ENCODE measurements around the gene PIK3CD.
A peak's percentile ranks its signal among the peaks of the same experiment; 100 is the strongest.
"Not testable (repeated sequence)": the region's sequence is repeated elsewhere in the genome, so short reads cannot be mapped to it uniquely, and the experiment has no call there.

Gene PIK3CD

DNA sequence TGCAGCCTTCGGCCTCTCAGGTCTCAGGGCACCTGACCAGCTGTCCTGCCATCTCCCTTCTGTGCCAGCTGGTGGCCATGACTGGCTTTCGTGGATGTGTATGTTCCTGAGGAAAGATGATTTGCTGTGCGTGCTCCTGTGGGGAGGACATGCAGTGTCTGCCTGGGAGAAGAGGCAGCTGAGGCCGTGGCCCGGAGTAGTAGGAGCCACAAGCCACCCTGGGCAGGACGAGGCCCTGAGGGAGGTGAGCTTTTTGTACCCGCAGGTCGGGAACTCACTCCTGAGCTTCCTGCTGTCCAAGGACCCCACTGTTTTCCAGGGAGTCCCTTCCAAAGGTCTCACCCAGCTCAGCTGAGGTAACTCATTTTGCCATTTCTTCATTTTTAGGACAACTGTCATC is 58.5 kb downstream of the PIK3CD start:
- Histone ChIP-seq H3K27ac (ENCODE audit: low read depth, low read length, poor library complexity, severe bottlenecking) (no peak overlapping the region), H2AFZ (ENCODE audit: low read length) (no peak overlapping the region), H3K9me3 (ENCODE audit: low read length) (no peaks in the 10 kb centered on the region), H3K4me1 (ENCODE audit: insufficient read depth, low read length, severe bottlenecking) (peaks cover 8% of the 10 kb centered on the region), H3K4me2 (ENCODE audit: low read length) (no peak overlapping the region), H3F3A (ENCODE audit: insufficient read depth, low read length) (peaks cover 3% of the 10 kb centered on the region; the same call in 1 of the 2 replicates), H4K20me1 (ENCODE audit: insufficient read depth, low read length) (no peaks in the 10 kb centered on the region), H3K79me2 (ENCODE audit: insufficient read depth, low read length) (0 out of 2 replicates have a peak, but pooled peaks cover 3% of the 10 kb centered on the region), H3K9me2 (ENCODE audit: low read depth, low read length) (no peaks in the 10 kb centered on the region), H3K4me3 (ENCODE audit: low read depth, low read length, poor library complexity, severe bottlenecking) (no peak overlapping the region), H3K27me3 (ENCODE audit: insufficient read depth, low read length) (no peaks in the 10 kb centered on the region), H3K9ac (ENCODE audit: low read length) (no peak overlapping the region), H3K36me3 (ENCODE audit: insufficient read depth, low read length) (peaks cover 30% of the 10 kb centered on the region; the same call in 1 of the 2 replicates)
- TF ChIP-seq, protein P1, sequence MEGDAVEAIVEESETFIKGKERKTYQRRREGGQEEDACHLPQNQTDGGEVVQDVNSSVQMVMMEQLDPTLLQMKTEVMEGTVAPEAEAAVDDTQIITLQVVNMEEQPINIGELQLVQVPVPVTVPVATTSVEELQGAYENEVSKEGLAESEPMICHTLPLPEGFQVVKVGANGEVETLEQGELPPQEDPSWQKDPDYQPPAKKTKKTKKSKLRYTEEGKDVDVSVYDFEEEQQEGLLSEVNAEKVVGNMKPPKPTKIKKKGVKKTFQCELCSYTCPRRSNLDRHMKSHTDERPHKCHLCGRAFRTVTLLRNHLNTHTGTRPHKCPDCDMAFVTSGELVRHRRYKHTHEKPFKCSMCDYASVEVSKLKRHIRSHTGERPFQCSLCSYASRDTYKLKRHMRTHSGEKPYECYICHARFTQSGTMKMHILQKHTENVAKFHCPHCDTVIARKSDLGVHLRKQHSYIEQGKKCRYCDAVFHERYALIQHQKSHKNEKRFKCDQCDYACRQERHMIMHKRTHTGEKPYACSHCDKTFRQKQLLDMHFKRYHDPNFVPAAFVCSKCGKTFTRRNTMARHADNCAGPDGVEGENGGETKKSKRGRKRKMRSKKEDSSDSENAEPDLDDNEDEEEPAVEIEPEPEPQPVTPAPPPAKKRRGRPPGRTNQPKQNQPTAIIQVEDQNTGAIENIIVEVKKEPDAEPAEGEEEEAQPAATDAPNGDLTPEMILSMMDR (IDR thresholded peaks at IDR 0.05; ENCODE audit: low read length), result no peak
- no peak for TF ChIP-seq EZH2 (IDR thresholded peaks at IDR 0.05; ENCODE audit: borderline replicate concordance, low read length)

DNA sequence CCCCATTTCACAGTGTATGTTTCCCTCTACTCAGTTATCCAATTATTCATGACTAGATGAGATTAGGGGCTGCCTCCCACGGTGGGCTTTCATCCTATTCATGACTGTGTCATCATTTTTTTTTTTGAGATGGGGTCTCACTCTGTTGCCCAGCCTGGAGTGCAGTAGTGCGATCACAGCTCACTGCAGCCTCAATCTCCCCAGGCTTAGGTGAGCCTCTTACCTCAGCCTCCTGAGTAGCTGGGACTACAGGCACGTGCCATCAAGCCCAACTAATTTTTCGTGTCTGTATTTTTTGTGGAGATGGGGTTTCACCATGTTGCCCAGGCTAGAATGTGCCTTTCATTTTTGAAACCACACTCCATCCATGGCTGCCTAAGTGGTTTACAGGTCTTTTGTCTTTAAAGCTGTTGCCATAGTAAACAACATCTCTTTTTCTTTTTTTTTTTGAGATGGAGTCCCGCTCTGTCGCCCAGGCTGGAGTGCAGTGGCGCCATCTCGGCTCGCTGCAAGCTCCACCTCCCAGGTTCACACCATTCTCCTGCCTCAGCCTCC is 60.0 kb downstream of the PIK3CD start:
- Histone ChIP-seq H3F3A (ENCODE audit: insufficient read depth, low read length) (peaks cover 3% of the 10 kb centered on the region; the same call in 1 of the 2 replicates), H3K9me3 (ENCODE audit: low read length) (no peaks in the 10 kb centered on the region), H3K4me1 (ENCODE audit: insufficient read depth, low read length, severe bottlenecking) (peaks cover 16% of the 10 kb centered on the region), H3K9me2 (ENCODE audit: low read depth, low read length) (no peaks in the 10 kb centered on the region), H4K20me1 (ENCODE audit: insufficient read depth, low read length) (no peaks in the 10 kb centered on the region), H3K4me3 (ENCODE audit: low read depth, low read length, poor library complexity, severe bottlenecking) (no peak overlapping the region), H2AFZ (ENCODE audit: low read length) (no peak overlapping the region), H3K27ac (ENCODE audit: low read depth, low read length, poor library complexity, severe bottlenecking) (no peak overlapping the region), H3K27me3 (ENCODE audit: insufficient read depth, low read length) (no peaks in the 10 kb centered on the region), H3K9ac (ENCODE audit: low read length) (no peak overlapping the region), H3K79me2 (ENCODE audit: insufficient read depth, low read length) (no peaks in the 10 kb centered on the region), H3K36me3 (ENCODE audit: insufficient read depth, low read length) (peaks cover 37% of the 10 kb centered on the region; the same call in 1 of the 2 replicates), H3K4me2 (ENCODE audit: low read length) (no peak overlapping the region)
- TF ChIP-seq, protein P1 (IDR thresholded peaks at IDR 0.05; ENCODE audit: low read length), result no peak
- no peak for TF ChIP-seq EZH2 (IDR thresholded peaks at IDR 0.05; ENCODE audit: borderline replicate concordance, low read length)

DNA sequence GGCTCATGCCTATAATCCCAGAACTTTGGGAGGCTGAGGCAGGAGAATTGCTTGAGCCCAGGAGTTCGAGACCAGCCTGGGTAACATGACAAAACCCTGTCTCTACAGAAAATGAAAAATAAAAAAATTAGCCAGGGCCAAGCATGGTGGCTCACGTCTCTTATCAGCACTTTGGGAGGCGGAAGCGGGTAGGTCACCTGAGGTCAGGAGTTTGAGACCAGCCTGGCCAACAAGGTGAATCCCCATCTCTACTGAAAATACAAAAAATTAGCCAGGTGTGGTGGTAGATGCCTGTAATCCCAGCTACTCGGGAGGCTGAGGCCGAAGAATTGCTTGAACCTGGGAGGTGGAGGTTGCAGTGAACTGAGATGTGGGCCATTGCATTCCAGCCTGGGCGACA is 61.2 kb downstream of the PIK3CD start:
- H3K9me2 ChIP-seq (ENCODE audit: low read depth, low read length), result not testable (repeated sequence)

DNA sequence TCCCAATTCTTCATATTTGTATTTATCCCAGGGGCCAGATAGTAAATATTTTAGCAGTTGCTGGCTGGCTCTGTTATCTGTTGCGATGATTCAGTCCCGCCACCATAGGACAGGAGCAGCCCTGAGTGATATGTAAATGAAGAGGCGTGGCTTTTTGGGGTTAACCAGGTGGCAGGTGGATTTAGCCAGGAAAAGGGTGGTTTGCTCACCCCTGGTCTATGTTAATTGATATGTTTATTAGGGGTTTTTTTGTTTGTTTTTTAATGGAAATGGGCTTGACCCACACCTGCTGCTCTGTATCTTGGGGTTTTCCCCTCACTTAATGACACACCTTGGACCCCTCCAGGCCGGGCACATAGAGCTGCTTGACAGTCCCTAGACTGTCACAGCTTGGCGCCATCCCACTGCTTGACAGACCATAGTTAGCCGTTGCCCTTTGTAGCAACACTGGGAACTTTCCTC is 62.8 kb downstream of the PIK3CD start:
- Histone ChIP-seq H3K9ac (ENCODE audit: low read length) (no peak overlapping the region), H3K79me2 (ENCODE audit: insufficient read depth, low read length) (no peaks in the 10 kb centered on the region), H3F3A (ENCODE audit: insufficient read depth, low read length) (peaks cover 3% of the 10 kb centered on the region; the same call in 1 of the 2 replicates), H4K20me1 (ENCODE audit: insufficient read depth, low read length) (no peaks in the 10 kb centered on the region), H3K27me3 (ENCODE audit: insufficient read depth, low read length) (no peaks in the 10 kb centered on the region), H3K4me2 (ENCODE audit: low read length) (no peak overlapping the region), H2AFZ (ENCODE audit: low read length) (no peak overlapping the region), H3K9me3 (ENCODE audit: low read length) (no peaks in the 10 kb centered on the region), H3K9me2 (ENCODE audit: low read depth, low read length) (no peaks in the 10 kb centered on the region), H3K4me1 (ENCODE audit: insufficient read depth, low read length, severe bottlenecking) (peaks cover 44% of the 10 kb centered on the region), H3K36me3 (ENCODE audit: insufficient read depth, low read length) (peaks cover 50% of the 10 kb centered on the region; the same call in 1 of the 2 replicates), H3K27ac (ENCODE audit: low read depth, low read length, poor library complexity, severe bottlenecking) (peak overlapping the region; percentile 12), H3K4me3 (ENCODE audit: low read depth, low read length, poor library complexity, severe bottlenecking) (no peak overlapping the region)
- TF ChIP-seq EZH2 (IDR thresholded peaks at IDR 0.05; ENCODE audit: borderline replicate concordance, low read length), result no peak
- TF ChIP-seq, protein P1 (IDR thresholded peaks at IDR 0.05; ENCODE audit: low read length), result no peak

More for the DNA sequence above, 61.2 kb downstream of the PIK3CD start:
- not testable (repeated sequence) for H3K4me2 ChIP-seq (ENCODE audit: low read length); H3K9ac ChIP-seq (ENCODE audit: low read length); H3F3A ChIP-seq (ENCODE audit: insufficient read depth, low read length); H2AFZ ChIP-seq (ENCODE audit: low read length); H4K20me1 ChIP-seq (ENCODE audit: insufficient read depth, low read length); H3K27ac ChIP-seq (ENCODE audit: low read depth, low read length, poor library complexity, severe bottlenecking); H3K79me2 ChIP-seq (ENCODE audit: insufficient read depth, low read length); H3K4me3 ChIP-seq (ENCODE audit: low read depth, low read length, poor library complexity, severe bottlenecking); H3K27me3 ChIP-seq (ENCODE audit: insufficient read depth, low read length); H3K9me3 ChIP-seq (ENCODE audit: low read length)
- peaks cover 42% of the 10 kb centered on the region; the same call in 1 of the 2 replicates for H3K36me3 ChIP-seq (ENCODE audit: insufficient read depth, low read length)
- peaks cover 29% of the 10 kb centered on the region for H3K4me1 ChIP-seq (ENCODE audit: insufficient read depth, low read length, severe bottlenecking)

Data from OCI-LY1 (cell line).